ENCODE measurements around the gene ZNF622. TPM values are rescaled to one million over a fixed set of nuclear protein-coding genes. Genes with fewer than 3 reads are reported as not detected.
"Not testable (repeated sequence)": the region's sequence is repeated elsewhere in the genome, so short reads cannot be mapped to it uniquely, and the experiment has no call there.

ZNF622 gene
- polyA plus RNA-seq, 4 donors: 23.0 to 41.5 (median 34.1) TPM

- FAIRE-seq: no peak
- peaks cover 0 to 3% (median 3%) of the 10 kb centered on the region in 3 donors for H3K36me3 ChIP-seq (ENCODE audit: control insufficient read depth in 3 of 3, insufficient read depth in 2 of 3, low read depth in 1 of 3, low read length in 3 of 3)
- no peaks in the 10 kb centered on the region for H3K9me3 ChIP-seq (ENCODE audit: control insufficient read depth in 2 of 2, insufficient read depth in 1 of 2, low read depth in 1 of 2, low read length in 1 of 2)
- H3K4me1 ChIP-seq (ENCODE audit: control insufficient read depth in 3 of 3, insufficient read depth in 2 of 3, low read depth in 1 of 3, low read length in 2 of 3): peaks cover 0 to 22% (median 2%) of the 10 kb centered on the region in 3 donors
- DNase-seq: no peak
- H3K4me3 ChIP-seq (ENCODE audit: low read depth in 1 of 3, low read length in 3 of 3): no peak overlapping the region
- H3K27me3 ChIP-seq (ENCODE audit: control insufficient read depth in 3 of 3, insufficient read depth in 3 of 3, low read length in 3 of 3): no peaks in the 10 kb centered on the region
- WGBS, 3 donors: 47 to 61% (median 53%) methylated on average over 3 of the region's 3 CpGs
- no peak overlapping the region for H3K27ac ChIP-seq (ENCODE audit: low read depth in 1 of 3, low read length in 2 of 3)
Observed at GRCh38 chr5:16477541-16477940, 11.9 kb upstream of the ZNF622 start.

- not testable (repeated sequence) for H3K4me3 ChIP-seq (ENCODE audit: low read depth in 1 of 3, low read length in 3 of 3); FAIRE-seq; H3K36me3 ChIP-seq (ENCODE audit: control insufficient read depth in 3 of 3, insufficient read depth in 2 of 3, low read depth in 1 of 3, low read length in 3 of 3); H3K27me3 ChIP-seq (ENCODE audit: control insufficient read depth in 3 of 3, insufficient read depth in 3 of 3, low read length in 3 of 3); H3K27ac ChIP-seq (ENCODE audit: low read depth in 1 of 3, low read length in 2 of 3); H3K9me3 ChIP-seq (ENCODE audit: control insufficient read depth in 2 of 2, insufficient read depth in 1 of 2, low read depth in 1 of 2, low read length in 1 of 2); DNase-seq
- 94 to 98% (median 95%) methylated on average over 3 of the region's 3 CpGs for WGBS, 3 donors
- peaks cover 0 to 10% (median 0%) of the 10 kb centered on the region in 3 donors for H3K4me1 ChIP-seq (ENCODE audit: control insufficient read depth in 3 of 3, insufficient read depth in 2 of 3, low read depth in 1 of 3, low read length in 2 of 3)
Observed at GRCh38 chr5:16476417-16476816, 10.8 kb upstream of the ZNF622 start.

- H3K9me3 ChIP-seq (ENCODE audit: control insufficient read depth in 2 of 2, insufficient read depth in 1 of 2, low read depth in 1 of 2, low read length in 1 of 2): no peaks in the 10 kb centered on the region
- DNase-seq (no peak), FAIRE-seq (no peak)
- peaks cover 2 to 13% (median 7%) of the 10 kb centered on the region in 3 donors for H3K4me1 ChIP-seq (ENCODE audit: control insufficient read depth in 3 of 3, insufficient read depth in 2 of 3, low read depth in 1 of 3, low read length in 2 of 3)
- H3K36me3 ChIP-seq (ENCODE audit: control insufficient read depth in 3 of 3, insufficient read depth in 2 of 3, low read depth in 1 of 3, low read length in 3 of 3): peaks cover 0 to 6% (median 4%) of the 10 kb centered on the region in 3 donors
- H3K27me3 ChIP-seq (ENCODE audit: control insufficient read depth in 3 of 3, insufficient read depth in 3 of 3, low read length in 3 of 3): no peaks in the 10 kb centered on the region
- WGBS, 3 donors: 17 to 45% (median 33%) methylated on average over 3 of the region's 3 CpGs
- no peak overlapping the region for H3K4me3 ChIP-seq (ENCODE audit: low read depth in 1 of 3, low read length in 3 of 3)
- no peak overlapping the region for H3K27ac ChIP-seq (ENCODE audit: low read depth in 1 of 3, low read length in 2 of 3)
Observed at GRCh38 chr5:16471387-16471786, 5.8 kb upstream of the ZNF622 start.

- H3K4me3 ChIP-seq (ENCODE audit: low read depth in 1 of 3, low read length in 3 of 3): no peak overlapping the region
- peaks cover 2 to 19% (median 13%) of the 10 kb centered on the region in 3 donors for H3K4me1 ChIP-seq (ENCODE audit: control insufficient read depth in 3 of 3, insufficient read depth in 2 of 3, low read depth in 1 of 3, low read length in 2 of 3)
- no peaks in the 10 kb centered on the region for H3K27me3 ChIP-seq (ENCODE audit: control insufficient read depth in 3 of 3, insufficient read depth in 3 of 3, low read length in 3 of 3)
- no peaks in the 10 kb centered on the region for H3K9me3 ChIP-seq (ENCODE audit: control insufficient read depth in 2 of 2, insufficient read depth in 1 of 2, low read depth in 1 of 2, low read length in 1 of 2)
- no peak overlapping the region for H3K27ac ChIP-seq (ENCODE audit: low read depth in 1 of 3, low read length in 2 of 3)
- peaks cover 1 to 6% (median 4%) of the 10 kb centered on the region in 3 donors for H3K36me3 ChIP-seq (ENCODE audit: control insufficient read depth in 3 of 3, insufficient read depth in 2 of 3, low read depth in 1 of 3, low read length in 3 of 3)
- DNase-seq: peak in 1 of 2 donors; percentile 20
- WGBS, 3 donors: 50 to 67% (median 50%) methylated on average over 3 of the region's 3 CpGs
- FAIRE-seq: no peak
Observed at GRCh38 chr5:16467363-16468219, 2.0 kb upstream of the ZNF622 start.

- WGBS, 3 donors: 2 to 6% (median 2%) methylated on average over 40 of the region's 40 CpGs
- H3K27me3 ChIP-seq (ENCODE audit: control insufficient read depth in 3 of 3, insufficient read depth in 3 of 3, low read length in 3 of 3): no peaks in the 10 kb centered on the region
- peak overlapping the region; percentile 81 to 92 (median 87) for H3K4me3 ChIP-seq (ENCODE audit: low read depth in 1 of 3, low read length in 3 of 3)
- peaks cover 2 to 19% (median 13%) of the 10 kb centered on the region in 3 donors for H3K4me1 ChIP-seq (ENCODE audit: control insufficient read depth in 3 of 3, insufficient read depth in 2 of 3, low read depth in 1 of 3, low read length in 2 of 3)
- DNase-seq: no peak
- H3K9me3 ChIP-seq (ENCODE audit: control insufficient read depth in 2 of 2, insufficient read depth in 1 of 2, low read depth in 1 of 2, low read length in 1 of 2): no peaks in the 10 kb centered on the region
- H3K27ac ChIP-seq (ENCODE audit: low read depth in 1 of 3, low read length in 2 of 3): peak overlapping the region; percentile 12 to 92 (median 88)
- H3K36me3 ChIP-seq (ENCODE audit: control insufficient read depth in 3 of 3, insufficient read depth in 2 of 3, low read depth in 1 of 3, low read length in 3 of 3): peaks cover 7 to 17% (median 12%) of the 10 kb centered on the region in 3 donors
- FAIRE-seq: no peak
Observed at GRCh38 chr5:16464664-16465543, 696 bp downstream of the ZNF622 start.

- Histone ChIP-seq H3K36me3 (ENCODE audit: control insufficient read depth in 3 of 3, insufficient read depth in 2 of 3, low read depth in 1 of 3, low read length in 3 of 3) (peaks cover 7 to 14% (median 14%) of the 10 kb centered on the region in 3 donors), H3K4me3 (ENCODE audit: low read depth in 1 of 3, low read length in 3 of 3) (peak overlapping the region; percentile 81 to 92 (median 87)), H3K9me3 (ENCODE audit: control insufficient read depth in 2 of 2, insufficient read depth in 1 of 2, low read depth in 1 of 2, low read length in 1 of 2) (no peaks in the 10 kb centered on the region), H3K27ac (ENCODE audit: low read depth in 1 of 3, low read length in 2 of 3) (no peak overlapping the region), H3K4me1 (ENCODE audit: control insufficient read depth in 3 of 3, insufficient read depth in 2 of 3, low read depth in 1 of 3, low read length in 2 of 3) (peaks cover 2 to 19% (median 13%) of the 10 kb centered on the region in 3 donors), H3K27me3 (ENCODE audit: control insufficient read depth in 3 of 3, insufficient read depth in 3 of 3, low read length in 3 of 3) (no peaks in the 10 kb centered on the region)
- no peak for DNase-seq
- WGBS, 3 donors: 30 to 74% (median 50%) methylated on average over 1 of the region's 1 CpG
- FAIRE-seq: no peak
Observed at GRCh38 chr5:16464231-16464630, 1.4 kb downstream of the ZNF622 start.

- DNase-seq (no peak), FAIRE-seq (no peak)
- Histone ChIP-seq H3K4me3 (ENCODE audit: low read depth in 1 of 3, low read length in 3 of 3) (no peak overlapping the region), H3K27ac (ENCODE audit: low read depth in 1 of 3, low read length in 2 of 3) (no peak overlapping the region), H3K9me3 (ENCODE audit: control insufficient read depth in 2 of 2, insufficient read depth in 1 of 2, low read depth in 1 of 2, low read length in 1 of 2) (no peaks in the 10 kb centered on the region), H3K27me3 (ENCODE audit: control insufficient read depth in 3 of 3, insufficient read depth in 3 of 3, low read length in 3 of 3) (no peaks in the 10 kb centered on the region), H3K4me1 (ENCODE audit: control insufficient read depth in 3 of 3, insufficient read depth in 2 of 3, low read depth in 1 of 3, low read length in 2 of 3) (peaks cover 0 to 10% (median 8%) of the 10 kb centered on the region in 3 donors), H3K36me3 (ENCODE audit: control insufficient read depth in 3 of 3, insufficient read depth in 2 of 3, low read depth in 1 of 3, low read length in 3 of 3) (peaks cover 7 to 21% (median 17%) of the 10 kb centered on the region in 3 donors)
- 72 to 96% (median 79%) methylated on average over 1 of the region's 1 CpG for WGBS, 3 donors
Observed at GRCh38 chr5:16461782-16462181, 3.8 kb downstream of the ZNF622 start.

GRCh38 chr5:16461026-16461425 lies 4.6 kb downstream of the ZNF622 start:
- no peaks in the 10 kb centered on the region for H3K27me3 ChIP-seq (ENCODE audit: control insufficient read depth in 3 of 3, insufficient read depth in 3 of 3, low read length in 3 of 3)
- H3K4me3 ChIP-seq (ENCODE audit: low read depth in 1 of 3, low read length in 3 of 3): no peak overlapping the region
- no peaks in the 10 kb centered on the region for H3K9me3 ChIP-seq (ENCODE audit: control insufficient read depth in 2 of 2, insufficient read depth in 1 of 2, low read depth in 1 of 2, low read length in 1 of 2)
- WGBS, 3 donors: 89 to 95% (median 94%) methylated on average over 1 of the region's 1 CpG
- FAIRE-seq (no peak), DNase-seq (no peak)
- peaks cover 0 to 6% (median 6%) of the 10 kb centered on the region in 3 donors for H3K4me1 ChIP-seq (ENCODE audit: control insufficient read depth in 3 of 3, insufficient read depth in 2 of 3, low read depth in 1 of 3, low read length in 2 of 3)
- H3K27ac ChIP-seq (ENCODE audit: low read depth in 1 of 3, low read length in 2 of 3): no peak overlapping the region
- H3K36me3 ChIP-seq (ENCODE audit: control insufficient read depth in 3 of 3, insufficient read depth in 2 of 3, low read depth in 1 of 3, low read length in 3 of 3): peaks cover 7 to 22% (median 18%) of the 10 kb centered on the region in 3 donors

Data from small intestine (tissue), 7 donors.